WTC11 (cell line): Measurements from ENCODE around the gene FAM200B. TPM values are rescaled to one million over a fixed set of nuclear protein-coding genes. Genes with fewer than 3 reads are reported as not detected.

ENCODE experiments used
- ATAC-seq: fragments of 200-7000 bp; cut with Tn5 transposase; 2 replicates; pipeline ENCODE4 v1.10.0; 2021; ENCODE audit warnings: mild to moderate bottlenecking, moderate library complexity
- CTCF ChIA-PET: fragments of 300-600 bp; sonication (Branson Sonifier 250); formaldehyde crosslinking; loops from one replicate; lab custom pipeline; 2021; ENCODE audit warnings: antibody characterized with exemption; lab: Charles Lee
- POLR2A ChIA-PET: fragments of 350-600 bp; sonication (Branson Sonifier 250); formaldehyde crosslinking; loops from one replicate; lab custom pipeline; 2021; ENCODE audit warnings: antibody characterized with exemption; lab: Charles Lee
- DNase-seq: peaks from one replicate; pipeline ENCODE4 v3.0.0; 2021; ENCODE audit warnings: low spot score
- H3K27ac Mint-ChIP-seq: 2 replicates; pipeline ENCODE4 v1.8.0; 2021; ENCODE audit warnings: mixed read lengths
- H3K27me3 Mint-ChIP-seq: 2 replicates; pipeline ENCODE4 v1.8.0; 2021; ENCODE audit warnings: low read depth, mild to moderate bottlenecking, moderate library complexity, mixed read lengths
- H3K36me3 Mint-ChIP-seq: 2 replicates; pipeline ENCODE4 v1.8.0; 2021; ENCODE audit warnings: mixed read lengths
- H3K4me1 Mint-ChIP-seq: 2 replicates; pipeline ENCODE4 v1.8.0; 2022; ENCODE audit warnings: mixed read lengths
- H3K4me3 Mint-ChIP-seq: 2 replicates; pipeline ENCODE4 v1.8.0; 2021; ENCODE audit warnings: mild to moderate bottlenecking, moderate library complexity, mixed read lengths
- H3K9me3 Mint-ChIP-seq: 2 replicates; pipeline ENCODE4 v1.8.0; 2021; ENCODE audit warnings: mixed read lengths
- CREM ChIP-seq: sonication (generic); formaldehyde crosslinking; IDR thresholded peaks from 2 replicates; pipeline ENCODE4 v1.8.1; 2022; ENCODE audit warnings: mild to moderate bottlenecking, missing genetic modification reagents, moderate library complexity
- ESRRA ChIP-seq: sonication (generic); formaldehyde crosslinking; IDR thresholded peaks from 2 replicates; pipeline ENCODE4 v1.8.1; 2022; ENCODE audit warnings: mild to moderate bottlenecking, missing genetic modification reagents, borderline replicate concordance
- FOXJ3 ChIP-seq: sonication (generic); formaldehyde crosslinking; IDR thresholded peaks from 2 replicates; pipeline ENCODE4 v1.9.0; 2021; ENCODE audit warnings: missing genetic modification reagents, mild to moderate bottlenecking, borderline replicate concordance
- FOXK1 ChIP-seq: sonication (generic); formaldehyde crosslinking; IDR thresholded peaks from 2 replicates; pipeline ENCODE4 v1.8.0; 2022; ENCODE audit warnings: mild to moderate bottlenecking, moderate library complexity, missing genetic modification reagents
- FOXP4 ChIP-seq: sonication (generic); formaldehyde crosslinking; IDR thresholded peaks from 2 replicates; pipeline ENCODE4 v1.8.0; 2022; ENCODE audit warnings: mild to moderate bottlenecking, missing genetic modification reagents
- GABPB1 ChIP-seq: sonication (generic); formaldehyde crosslinking; IDR thresholded peaks from 2 replicates; pipeline ENCODE4 v1.8.1; 2023; ENCODE audit warnings: mild to moderate bottlenecking, missing genetic modification reagents
- JAZF1 ChIP-seq: fragments of 250-450 bp; sonication (Bioruptor Pico); IDR thresholded peaks from 2 replicates; pipeline ENCODE4 v1.9.0; 2021; ENCODE audit warnings: moderate library complexity, mild to moderate bottlenecking, inconsistent platforms
- KAT7 ChIP-seq: sonication (generic); formaldehyde crosslinking; IDR thresholded peaks from 2 replicates; pipeline ENCODE4 v1.8.1; 2023; ENCODE audit warnings: missing genetic modification reagents, mild to moderate bottlenecking, borderline replicate concordance
- MYBL2 ChIP-seq: sonication (generic); formaldehyde crosslinking; IDR thresholded peaks from 2 replicates; pipeline ENCODE4 v1.8.1; 2023; ENCODE audit warnings: mild to moderate bottlenecking, moderate library complexity, missing genetic modification reagents
- PRRX2 ChIP-seq: fragments of 250-450 bp; sonication (Bioruptor Pico); IDR thresholded peaks from 2 replicates; pipeline ENCODE4 v1.8.0; 2021; ENCODE audit warnings: mild to moderate bottlenecking
- SMAD3 ChIP-seq: sonication (generic); formaldehyde crosslinking; IDR thresholded peaks from 2 replicates; pipeline ENCODE4 v1.8.0; 2022; ENCODE audit warnings: missing genetic modification reagents, mild to moderate bottlenecking, borderline replicate concordance
- SMAD4 ChIP-seq: sonication (generic); formaldehyde crosslinking; IDR thresholded peaks from 2 replicates; pipeline ENCODE4 v1.8.0; 2022; ENCODE audit warnings: mild to moderate bottlenecking, missing genetic modification reagents
- SP1 ChIP-seq: sonication (generic); formaldehyde crosslinking; conservative IDR thresholded peaks from 2 replicates; pipeline ENCODE4 v1.8.1; 2022; ENCODE audit warnings: missing genetic modification reagents
- TCF7 ChIP-seq: sonication (generic); formaldehyde crosslinking; IDR thresholded peaks from 2 replicates; pipeline ENCODE4 v1.8.0; 2022; ENCODE audit warnings: mild to moderate bottlenecking, low read depth, missing genetic modification reagents, moderate library complexity
- ZBTB43 ChIP-seq: sonication (generic); formaldehyde crosslinking; IDR thresholded peaks from 2 replicates; pipeline ENCODE4 v1.8.1; 2023; ENCODE audit warnings: mild to moderate bottlenecking, missing genetic modification reagents
- ZMAT4 ChIP-seq: fragments of 250-450 bp; sonication (Bioruptor Pico); IDR thresholded peaks from 2 replicates; pipeline ENCODE4 v1.9.0; 2021; ENCODE audit warnings: mild to moderate bottlenecking
- ZNF671 ChIP-seq: fragments of 250-450 bp; sonication (Bioruptor Pico); IDR thresholded peaks from 2 replicates; pipeline ENCODE4 v1.8.0; 2021; ENCODE audit warnings: mild to moderate bottlenecking
- total RNA-seq: library from RNA; stranded (reverse); gene quantifications from 3 replicates; pipeline ENCODE4 v1.2.3, GENCODE V29; 2021
- TF ChIP-seq, protein P1 (sequence below): sonication (generic); formaldehyde crosslinking; IDR thresholded peaks from 2 replicates; pipeline ENCODE4 v1.8.0; 2023; ENCODE audit warnings: missing genetic modification reagents, mild to moderate bottlenecking, borderline replicate concordance
- TF ChIP-seq, protein P2 (sequence below): sonication (generic); formaldehyde crosslinking; IDR thresholded peaks from 2 replicates; pipeline ENCODE4 v1.8.1; 2022; ENCODE audit warnings: mild to moderate bottlenecking, moderate library complexity, missing genetic modification reagents
- TF ChIP-seq, protein P3 (sequence below): fragments of 250-450 bp; sonication (Bioruptor Pico); IDR thresholded peaks from 2 replicates; pipeline ENCODE4 v1.9.0; 2021; ENCODE audit warnings: moderate library complexity, mild to moderate bottlenecking, inconsistent platforms, borderline replicate concordance
- TF ChIP-seq, protein P4 (sequence below): sonication (generic); formaldehyde crosslinking; IDR thresholded peaks from 2 replicates; pipeline ENCODE4 v1.8.0; 2022; ENCODE audit warnings: mild to moderate bottlenecking, missing genetic modification reagents
- TF ChIP-seq, protein P5 (sequence below): sonication (generic); formaldehyde crosslinking; IDR thresholded peaks from 2 replicates; pipeline ENCODE4 v1.8.1; 2023; ENCODE audit warnings: mild to moderate bottlenecking, missing genetic modification reagents, moderate library complexity
- TF ChIP-seq, protein P6 (sequence below): sonication (generic); formaldehyde crosslinking; IDR thresholded peaks from 2 replicates; pipeline ENCODE4 v1.8.1; 2022; ENCODE audit warnings: low read depth, missing genetic modification reagents, borderline replicate concordance

Gene FAM200B
- total RNA-seq, 1 experiment from 2014 or later: 28.4 TPM

DNA sequence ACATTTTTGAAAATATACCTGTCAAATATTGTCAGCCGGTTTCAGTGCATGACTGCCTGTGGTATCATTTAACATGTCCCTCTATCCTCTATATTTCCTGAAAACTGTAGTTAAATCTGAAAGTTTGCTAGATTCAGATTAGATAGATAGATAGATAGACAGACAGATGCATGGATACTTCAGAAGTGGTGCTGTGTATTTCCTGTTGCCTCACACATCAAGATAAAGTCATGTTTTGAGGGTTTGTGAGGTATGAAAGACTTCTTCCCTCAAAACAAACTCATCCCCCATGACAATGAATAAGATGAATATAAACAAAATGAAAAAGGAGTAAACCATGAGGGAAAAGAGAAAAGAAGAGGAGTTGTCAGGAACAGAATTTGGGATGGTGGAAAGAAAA lies 15.2 kb downstream of the FAM200B start (continued):
- TF ChIP-seq, protein P1, sequence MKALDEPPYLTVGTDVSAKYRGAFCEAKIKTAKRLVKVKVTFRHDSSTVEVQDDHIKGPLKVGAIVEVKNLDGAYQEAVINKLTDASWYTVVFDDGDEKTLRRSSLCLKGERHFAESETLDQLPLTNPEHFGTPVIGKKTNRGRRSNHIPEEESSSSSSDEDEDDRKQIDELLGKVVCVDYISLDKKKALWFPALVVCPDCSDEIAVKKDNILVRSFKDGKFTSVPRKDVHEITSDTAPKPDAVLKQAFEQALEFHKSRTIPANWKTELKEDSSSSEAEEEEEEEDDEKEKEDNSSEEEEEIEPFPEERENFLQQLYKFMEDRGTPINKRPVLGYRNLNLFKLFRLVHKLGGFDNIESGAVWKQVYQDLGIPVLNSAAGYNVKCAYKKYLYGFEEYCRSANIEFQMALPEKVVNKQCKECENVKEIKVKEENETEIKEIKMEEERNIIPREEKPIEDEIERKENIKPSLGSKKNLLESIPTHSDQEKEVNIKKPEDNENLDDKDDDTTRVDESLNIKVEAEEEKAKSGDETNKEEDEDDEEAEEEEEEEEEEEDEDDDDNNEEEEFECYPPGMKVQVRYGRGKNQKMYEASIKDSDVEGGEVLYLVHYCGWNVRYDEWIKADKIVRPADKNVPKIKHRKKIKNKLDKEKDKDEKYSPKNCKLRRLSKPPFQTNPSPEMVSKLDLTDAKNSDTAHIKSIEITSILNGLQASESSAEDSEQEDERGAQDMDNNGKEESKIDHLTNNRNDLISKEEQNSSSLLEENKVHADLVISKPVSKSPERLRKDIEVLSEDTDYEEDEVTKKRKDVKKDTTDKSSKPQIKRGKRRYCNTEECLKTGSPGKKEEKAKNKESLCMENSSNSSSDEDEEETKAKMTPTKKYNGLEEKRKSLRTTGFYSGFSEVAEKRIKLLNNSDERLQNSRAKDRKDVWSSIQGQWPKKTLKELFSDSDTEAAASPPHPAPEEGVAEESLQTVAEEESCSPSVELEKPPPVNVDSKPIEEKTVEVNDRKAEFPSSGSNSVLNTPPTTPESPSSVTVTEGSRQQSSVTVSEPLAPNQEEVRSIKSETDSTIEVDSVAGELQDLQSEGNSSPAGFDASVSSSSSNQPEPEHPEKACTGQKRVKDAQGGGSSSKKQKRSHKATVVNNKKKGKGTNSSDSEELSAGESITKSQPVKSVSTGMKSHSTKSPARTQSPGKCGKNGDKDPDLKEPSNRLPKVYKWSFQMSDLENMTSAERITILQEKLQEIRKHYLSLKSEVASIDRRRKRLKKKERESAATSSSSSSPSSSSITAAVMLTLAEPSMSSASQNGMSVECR (CRISPR knock-in tag): no peak
- no peak for TF ChIP-seq PRRX2
- TF ChIP-seq CREM (CRISPR knock-in tag): no peak
- TF ChIP-seq, protein P2, sequence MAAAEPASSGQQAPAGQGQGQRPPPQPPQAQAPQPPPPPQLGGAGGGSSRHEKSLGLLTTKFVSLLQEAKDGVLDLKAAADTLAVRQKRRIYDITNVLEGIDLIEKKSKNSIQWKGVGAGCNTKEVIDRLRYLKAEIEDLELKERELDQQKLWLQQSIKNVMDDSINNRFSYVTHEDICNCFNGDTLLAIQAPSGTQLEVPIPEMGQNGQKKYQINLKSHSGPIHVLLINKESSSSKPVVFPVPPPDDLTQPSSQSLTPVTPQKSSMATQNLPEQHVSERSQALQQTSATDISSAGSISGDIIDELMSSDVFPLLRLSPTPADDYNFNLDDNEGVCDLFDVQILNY (CRISPR knock-in tag): no peak
- TF ChIP-seq FOXK1: no peak
- no peak for TF ChIP-seq ESRRA (CRISPR knock-in tag)
- TF ChIP-seq, protein P3, sequence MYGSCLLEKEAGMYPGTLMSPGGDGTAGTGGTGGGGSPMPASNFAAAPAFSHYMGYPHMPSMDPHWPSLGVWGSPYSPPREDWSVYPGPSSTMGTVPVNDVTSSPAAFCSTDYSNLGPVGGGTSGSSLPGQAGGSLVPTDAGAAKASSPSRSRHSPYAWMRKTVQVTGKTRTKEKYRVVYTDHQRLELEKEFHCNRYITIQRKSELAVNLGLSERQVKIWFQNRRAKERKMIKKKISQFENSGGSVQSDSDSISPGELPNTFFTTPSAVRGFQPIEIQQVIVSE (CRISPR knock-in tag): no peak
- no peak for TF ChIP-seq SMAD3 (CRISPR knock-in tag)

- ATAC-seq: peak; percentile 82
- CTCF ChIA-PET: no interaction called here
- peak; percentile 69 for DNase-seq
- POLR2A ChIA-PET: no interaction called here
- peaks cover 12% of the 10 kb centered on the region for H3K36me3 Mint-ChIP-seq
- no peak within 1 kb of the TSS for H3K27ac Mint-ChIP-seq
- peaks cover 33% of the 10 kb centered on the region for H3K4me1 Mint-ChIP-seq
- H3K4me3 Mint-ChIP-seq: peak within 1 kb of the TSS; percentile 85
- H3K9me3 Mint-ChIP-seq: peaks cover 19% of the 10 kb centered on the region
- H3K27me3 Mint-ChIP-seq: peaks cover 25% of the 10 kb centered on the region
- TF ChIP-seq FOXJ3 (CRISPR knock-in tag) (no peak), GABPB1 (CRISPR knock-in tag) (no peak), TCF7 (no peak), CREM (CRISPR knock-in tag) (no peak), JAZF1 (CRISPR knock-in tag) (no peak), SMAD4 (CRISPR knock-in tag) (no peak), ZBTB43 (CRISPR knock-in tag) (0 out of 2 replicates have a peak, but pooled peaks have one; percentile 71), ZMAT4 (no peak), ZNF671 (CRISPR knock-in tag) (no peak), MYBL2 (CRISPR knock-in tag) (no peak), FOXP4 (0 out of 2 replicates have a peak, but pooled peaks have one; percentile 39), SP1 (CRISPR knock-in tag) (0 out of 2 replicates have a peak, but pooled peaks have one; percentile 20), KAT7 (CRISPR knock-in tag) (no peak)
- TF ChIP-seq, protein P4, sequence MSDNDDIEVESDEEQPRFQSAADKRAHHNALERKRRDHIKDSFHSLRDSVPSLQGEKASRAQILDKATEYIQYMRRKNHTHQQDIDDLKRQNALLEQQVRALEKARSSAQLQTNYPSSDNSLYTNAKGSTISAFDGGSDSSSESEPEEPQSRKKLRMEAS (CRISPR knock-in tag): 0 out of 2 replicates have a peak, but pooled peaks have one; percentile 32
- TF ChIP-seq, protein P2 (CRISPR knock-in tag): 0 out of 2 replicates have a peak, but pooled peaks have one; percentile 49
- TF ChIP-seq, protein P5, sequence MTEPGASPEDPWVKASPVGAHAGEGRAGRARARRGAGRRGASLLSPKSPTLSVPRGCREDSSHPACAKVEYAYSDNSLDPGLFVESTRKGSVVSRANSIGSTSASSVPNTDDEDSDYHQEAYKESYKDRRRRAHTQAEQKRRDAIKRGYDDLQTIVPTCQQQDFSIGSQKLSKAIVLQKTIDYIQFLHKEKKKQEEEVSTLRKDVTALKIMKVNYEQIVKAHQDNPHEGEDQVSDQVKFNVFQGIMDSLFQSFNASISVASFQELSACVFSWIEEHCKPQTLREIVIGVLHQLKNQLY (CRISPR knock-in tag): no peak
- TF ChIP-seq, protein P6, sequence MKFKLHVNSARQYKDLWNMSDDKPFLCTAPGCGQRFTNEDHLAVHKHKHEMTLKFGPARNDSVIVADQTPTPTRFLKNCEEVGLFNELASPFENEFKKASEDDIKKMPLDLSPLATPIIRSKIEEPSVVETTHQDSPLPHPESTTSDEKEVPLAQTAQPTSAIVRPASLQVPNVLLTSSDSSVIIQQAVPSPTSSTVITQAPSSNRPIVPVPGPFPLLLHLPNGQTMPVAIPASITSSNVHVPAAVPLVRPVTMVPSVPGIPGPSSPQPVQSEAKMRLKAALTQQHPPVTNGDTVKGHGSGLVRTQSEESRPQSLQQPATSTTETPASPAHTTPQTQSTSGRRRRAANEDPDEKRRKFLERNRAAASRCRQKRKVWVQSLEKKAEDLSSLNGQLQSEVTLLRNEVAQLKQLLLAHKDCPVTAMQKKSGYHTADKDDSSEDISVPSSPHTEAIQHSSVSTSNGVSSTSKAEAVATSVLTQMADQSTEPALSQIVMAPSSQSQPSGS: no peak
Measured at GRCh38 chr4:15702941-15703403, 21.3 kb downstream of the FAM200B start, which contains the start of gene BST1. Gene BST1, plus strand, starts transcription at chr4:15703065. Its CDS starts 80 bp downstream, at chr4:15703145.
